Neural cell (in vitro differentiated cells): ENCODE results near the gene ERGIC2. TPM values are rescaled to one million over a fixed set of nuclear protein-coding genes. Genes with fewer than 3 reads are reported as not detected.

Experiments
- H2AFZ ChIP-seq: fragments of 200-600, 300-800 bp; sonication (generic), shearing (Covaris generic); 2 replicates; pipeline ENCODE4 v1.6.0; 2014; ENCODE audit warnings: low read depth, mild to moderate bottlenecking, antibody characterized with exemption, low read length, moderate library complexity
- H3F3A ChIP-seq: fragments of 200-600 bp; shearing (Covaris generic); 2 replicates; pipeline ENCODE4 v1.6.1; 2016; ENCODE audit warnings: mild to moderate bottlenecking, moderate library complexity, mixed read lengths, antibody characterized with exemption, low read length; ENCODE audit not compliant: insufficient read depth, poor library complexity, severe bottlenecking
- H3K27ac ChIP-seq: fragments of 200-600, 300-800 bp; sonication (generic), shearing (Covaris generic); 2 replicates; pipeline ENCODE4 v1.5.1; 2014; ENCODE audit warnings: mild to moderate bottlenecking, low read length, moderate library complexity
- H3K27me3 ChIP-seq: fragments of 300-800, 200-600 bp; sonication (generic), shearing (Covaris generic); 2 replicates; pipeline ENCODE4 v1.6.0; 2014; ENCODE audit warnings: mild to moderate bottlenecking, low read depth, low read length, moderate library complexity; ENCODE audit not compliant: insufficient read depth
- H3K36me3 ChIP-seq: fragments of 300-800, 200-600 bp; sonication (generic), shearing (Covaris generic); 2 replicates; pipeline ENCODE4 v1.5.1; 2014; ENCODE audit warnings: mild to moderate bottlenecking, antibody characterized with exemption, low read length, moderate library complexity; ENCODE audit not compliant: insufficient read depth
- H3K4me2 ChIP-seq: fragments of 300-800, 200-600 bp; sonication (generic), shearing (Covaris generic); 2 replicates; pipeline ENCODE4 v1.6.0; 2014; ENCODE audit warnings: mild to moderate bottlenecking, low read length
- H3K4me3 ChIP-seq: fragments of 300-800, 200-600 bp; sonication (generic), shearing (Covaris generic); 2 replicates; pipeline ENCODE4 v1.5.1; 2014; ENCODE audit warnings: mild to moderate bottlenecking, low read length, moderate library complexity
- H3K79me2 ChIP-seq: fragments of 200-600 bp; shearing (Covaris generic); replicated peaks from 2 replicates; pipeline ENCODE4 v1.6.0; 2014; ENCODE audit warnings: mild to moderate bottlenecking, low read length, moderate library complexity; ENCODE audit not compliant: insufficient read depth
- H3K9ac ChIP-seq: fragments of 300-800, 200-600 bp; sonication (generic), shearing (Covaris generic); 2 replicates; pipeline ENCODE4 v1.6.1; 2016; ENCODE audit warnings: mild to moderate bottlenecking, low read length, mixed read lengths
- H3K9me2 ChIP-seq: fragments of 200-600 bp; shearing (Covaris generic); 2 replicates; pipeline ENCODE4 v1.6.1; 2016; ENCODE audit warnings: mild to moderate bottlenecking, low read length, mixed read lengths; ENCODE audit not compliant: insufficient read depth
- H3K9me3 ChIP-seq: fragments of 200-600, 300-800 bp; sonication (generic), shearing (Covaris generic); 2 replicates; pipeline ENCODE4 v1.6.1; 2016; ENCODE audit warnings: mild to moderate bottlenecking, mixed run types, low read length, moderate library complexity, mixed read lengths
- H4K20me1 ChIP-seq: fragments of 200-600 bp; shearing (Covaris generic); 2 replicates; pipeline ENCODE4 v1.6.1; 2016; ENCODE audit warnings: mild to moderate bottlenecking, mixed run types; ENCODE audit not compliant: insufficient read depth
- EP300 ChIP-seq: fragments of 450-650 bp; conservative IDR thresholded peaks from 2 replicates; pipeline ENCODE4 v1.6.1; 2014; ENCODE audit warnings: antibody characterized with exemption, mild to moderate bottlenecking, moderate library complexity; ENCODE audit not compliant: poor library complexity, severe bottlenecking
- EZH2 ChIP-seq: fragments of 200-600, 300-800 bp; shearing (Covaris generic), sonication (generic); IDR thresholded peaks from 2 replicates; pipeline ENCODE4 v1.6.1; 2014; ENCODE audit warnings: antibody characterized with exemption, low read length, borderline replicate concordance, mild to moderate bottlenecking; ENCODE audit not compliant: insufficient read depth, poor library complexity, severe bottlenecking
- MXI1 ChIP-seq: fragments of 450-650 bp; conservative IDR thresholded peaks from 2 replicates; pipeline ENCODE4 v1.6.1; 2014; ENCODE audit warnings: antibody characterized with exemption, mild to moderate bottlenecking; ENCODE audit not compliant: poor library complexity, severe bottlenecking
- POLR2AphosphoS5 ChIP-seq: IDR thresholded peaks from 2 replicates; pipeline ENCODE4 v1.6.1; 2012
- RAD21 ChIP-seq: fragments of 450-650 bp; conservative IDR thresholded peaks from 2 replicates; pipeline ENCODE4 v1.6.1; 2014; ENCODE audit warnings: antibody characterized with exemption, mild to moderate bottlenecking, moderate library complexity
- SMC3 ChIP-seq: fragments of 450-650 bp; conservative IDR thresholded peaks from 2 replicates; pipeline ENCODE4 v1.6.1; 2014; ENCODE audit warnings: antibody characterized with exemption, mild to moderate bottlenecking, moderate library complexity; ENCODE audit not compliant: poor library complexity
- TAF1 ChIP-seq: IDR thresholded peaks from 2 replicates; pipeline ENCODE4 v1.6.1; 2012; ENCODE audit warnings: low read depth
- polyA plus RNA-seq: library from polyadenylated mRNA; depleted of rRNA; stranded (reverse); fragments of >200 nt; gene quantifications from 2 replicates; pipeline ENCODE4 v1.2.3, GENCODE V29; 2014
- TF ChIP-seq, protein P1 (sequence below): fragments of 450-650 bp; IDR thresholded peaks from 2 replicates; pipeline ENCODE4 v1.5.1; 2014; ENCODE audit warnings: antibody characterized with exemption, mild to moderate bottlenecking, moderate library complexity; ENCODE audit not compliant: poor library complexity, severe bottlenecking
- TF ChIP-seq, protein P2 (sequence below): IDR thresholded peaks from 2 replicates; pipeline ENCODE4 v1.6.1; 2012; ENCODE audit warnings: borderline replicate concordance

The ERGIC2 gene
- polyA plus RNA-seq, 1 donor from 2014 or later = 106 TPM

DNA sequence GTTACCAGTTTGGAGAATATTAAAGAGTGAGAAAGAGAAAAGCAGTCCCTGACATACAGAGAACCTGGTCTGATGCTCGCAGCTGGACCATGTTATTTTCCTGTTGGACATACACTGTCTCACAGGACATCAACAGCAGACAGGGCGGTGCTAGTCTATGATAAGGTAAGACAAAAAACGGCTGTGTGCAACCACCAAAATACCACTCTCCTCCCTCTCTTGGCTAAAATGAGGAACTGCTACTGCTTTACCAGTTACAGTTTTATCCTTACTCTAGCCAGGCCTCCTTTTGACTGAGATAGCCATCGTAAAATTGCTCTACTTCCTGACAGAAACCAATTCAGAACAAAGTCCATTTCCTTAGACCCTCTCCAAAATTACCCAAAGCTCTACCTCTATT, 47.0 kb upstream of the ERGIC2 start:
- no peak overlapping the region for H3K27ac ChIP-seq
- no peaks in the 10 kb centered on the region for H3K79me2 ChIP-seq
- TF ChIP-seq, protein P1, sequence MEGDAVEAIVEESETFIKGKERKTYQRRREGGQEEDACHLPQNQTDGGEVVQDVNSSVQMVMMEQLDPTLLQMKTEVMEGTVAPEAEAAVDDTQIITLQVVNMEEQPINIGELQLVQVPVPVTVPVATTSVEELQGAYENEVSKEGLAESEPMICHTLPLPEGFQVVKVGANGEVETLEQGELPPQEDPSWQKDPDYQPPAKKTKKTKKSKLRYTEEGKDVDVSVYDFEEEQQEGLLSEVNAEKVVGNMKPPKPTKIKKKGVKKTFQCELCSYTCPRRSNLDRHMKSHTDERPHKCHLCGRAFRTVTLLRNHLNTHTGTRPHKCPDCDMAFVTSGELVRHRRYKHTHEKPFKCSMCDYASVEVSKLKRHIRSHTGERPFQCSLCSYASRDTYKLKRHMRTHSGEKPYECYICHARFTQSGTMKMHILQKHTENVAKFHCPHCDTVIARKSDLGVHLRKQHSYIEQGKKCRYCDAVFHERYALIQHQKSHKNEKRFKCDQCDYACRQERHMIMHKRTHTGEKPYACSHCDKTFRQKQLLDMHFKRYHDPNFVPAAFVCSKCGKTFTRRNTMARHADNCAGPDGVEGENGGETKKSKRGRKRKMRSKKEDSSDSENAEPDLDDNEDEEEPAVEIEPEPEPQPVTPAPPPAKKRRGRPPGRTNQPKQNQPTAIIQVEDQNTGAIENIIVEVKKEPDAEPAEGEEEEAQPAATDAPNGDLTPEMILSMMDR = no peak
- TF ChIP-seq MXI1 = no peak
- TF ChIP-seq EP300 = no peak
- no peak for TF ChIP-seq RAD21
- no peak for TF ChIP-seq POLR2AphosphoS5
- no peak for TF ChIP-seq EZH2
- TF ChIP-seq SMC3 = no peak
- TF ChIP-seq, protein P2, sequence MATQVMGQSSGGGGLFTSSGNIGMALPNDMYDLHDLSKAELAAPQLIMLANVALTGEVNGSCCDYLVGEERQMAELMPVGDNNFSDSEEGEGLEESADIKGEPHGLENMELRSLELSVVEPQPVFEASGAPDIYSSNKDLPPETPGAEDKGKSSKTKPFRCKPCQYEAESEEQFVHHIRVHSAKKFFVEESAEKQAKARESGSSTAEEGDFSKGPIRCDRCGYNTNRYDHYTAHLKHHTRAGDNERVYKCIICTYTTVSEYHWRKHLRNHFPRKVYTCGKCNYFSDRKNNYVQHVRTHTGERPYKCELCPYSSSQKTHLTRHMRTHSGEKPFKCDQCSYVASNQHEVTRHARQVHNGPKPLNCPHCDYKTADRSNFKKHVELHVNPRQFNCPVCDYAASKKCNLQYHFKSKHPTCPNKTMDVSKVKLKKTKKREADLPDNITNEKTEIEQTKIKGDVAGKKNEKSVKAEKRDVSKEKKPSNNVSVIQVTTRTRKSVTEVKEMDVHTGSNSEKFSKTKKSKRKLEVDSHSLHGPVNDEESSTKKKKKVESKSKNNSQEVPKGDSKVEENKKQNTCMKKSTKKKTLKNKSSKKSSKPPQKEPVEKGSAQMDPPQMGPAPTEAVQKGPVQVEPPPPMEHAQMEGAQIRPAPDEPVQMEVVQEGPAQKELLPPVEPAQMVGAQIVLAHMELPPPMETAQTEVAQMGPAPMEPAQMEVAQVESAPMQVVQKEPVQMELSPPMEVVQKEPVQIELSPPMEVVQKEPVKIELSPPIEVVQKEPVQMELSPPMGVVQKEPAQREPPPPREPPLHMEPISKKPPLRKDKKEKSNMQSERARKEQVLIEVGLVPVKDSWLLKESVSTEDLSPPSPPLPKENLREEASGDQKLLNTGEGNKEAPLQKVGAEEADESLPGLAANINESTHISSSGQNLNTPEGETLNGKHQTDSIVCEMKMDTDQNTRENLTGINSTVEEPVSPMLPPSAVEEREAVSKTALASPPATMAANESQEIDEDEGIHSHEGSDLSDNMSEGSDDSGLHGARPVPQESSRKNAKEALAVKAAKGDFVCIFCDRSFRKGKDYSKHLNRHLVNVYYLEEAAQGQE = no peak
- no peak for TF ChIP-seq TAF1
- H3K9ac ChIP-seq = no peak overlapping the region
- H3K4me3 ChIP-seq = no peak overlapping the region
- H3K9me3 ChIP-seq = no peaks in the 10 kb centered on the region
- H3K9me2 ChIP-seq = no peaks in the 10 kb centered on the region
- no peaks in the 10 kb centered on the region for H3K36me3 ChIP-seq
- no peaks in the 10 kb centered on the region for H3F3A ChIP-seq
- no peak overlapping the region for H2AFZ ChIP-seq
- H3K4me2 ChIP-seq = no peak overlapping the region
- no peaks in the 10 kb centered on the region for H4K20me1 ChIP-seq
- H3K27me3 ChIP-seq = no peaks in the 10 kb centered on the region

DNA sequence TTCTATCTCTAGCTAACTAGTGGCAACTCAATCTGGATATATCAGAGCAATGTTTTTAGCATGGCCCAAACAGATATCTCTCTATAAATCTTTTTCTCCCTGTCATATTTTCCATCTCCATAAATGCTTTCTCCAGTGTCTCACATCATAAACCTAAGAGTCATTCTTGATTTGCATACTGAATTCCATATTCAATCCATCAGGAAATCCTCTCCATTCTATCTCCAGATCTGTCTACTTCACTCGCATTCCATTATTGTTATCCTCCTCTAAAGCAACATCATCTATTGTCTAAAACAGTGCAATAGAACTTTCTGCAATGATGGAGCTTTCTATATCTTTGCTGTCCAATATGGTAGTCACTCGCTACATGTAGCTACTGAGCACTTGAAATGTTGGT, 45.5 kb upstream of the ERGIC2 start:
- H3K4me3 ChIP-seq = no peak overlapping the region
- no peaks in the 10 kb centered on the region for H3K9me2 ChIP-seq
- no peaks in the 10 kb centered on the region for H3K36me3 ChIP-seq
- H3K4me2 ChIP-seq = no peak overlapping the region
- H3K27me3 ChIP-seq = no peaks in the 10 kb centered on the region
- H3K79me2 ChIP-seq = no peaks in the 10 kb centered on the region
- no peaks in the 10 kb centered on the region for H3F3A ChIP-seq
- H3K9ac ChIP-seq = no peak overlapping the region
- no peaks in the 10 kb centered on the region for H4K20me1 ChIP-seq
- no peak overlapping the region for H2AFZ ChIP-seq
- TF ChIP-seq RAD21 (no peak), SMC3 (no peak), EP300 (no peak), POLR2AphosphoS5 (no peak), TAF1 (no peak), EZH2 (no peak), MXI1 (no peak)
- TF ChIP-seq, protein P1 = no peak
- TF ChIP-seq, protein P2 = no peak
- no peak overlapping the region for H3K27ac ChIP-seq
- H3K9me3 ChIP-seq = no peaks in the 10 kb centered on the region
